Loucy (cell line): Measurements from ENCODE around the gene DSC3.

Experiments
- CTCF ChIP-seq: fragments of 200-600 bp; sonication (generic); conservative IDR thresholded peaks from 2 replicates; pipeline ENCODE4 v1.5.1; 2014; ENCODE audit warnings: mild to moderate bottlenecking, antibody characterized with exemption, low read length
- EZH2phosphoT487 ChIP-seq: fragments of 200-600 bp; IDR thresholded peaks from 2 replicates; pipeline ENCODE4 v1.6.1; 2018; ENCODE audit warnings: antibody characterized with exemption, mild to moderate bottlenecking, moderate library complexity, borderline replicate concordance

- TF ChIP-seq CTCF: no peak
- TF ChIP-seq EZH2phosphoT487: no peak
Observed at GRCh38 chr18:31030574-31031278, 11.8 kb downstream of the DSC3 start.
